Measurements from ENCODE around the gene IL19.

DNA sequence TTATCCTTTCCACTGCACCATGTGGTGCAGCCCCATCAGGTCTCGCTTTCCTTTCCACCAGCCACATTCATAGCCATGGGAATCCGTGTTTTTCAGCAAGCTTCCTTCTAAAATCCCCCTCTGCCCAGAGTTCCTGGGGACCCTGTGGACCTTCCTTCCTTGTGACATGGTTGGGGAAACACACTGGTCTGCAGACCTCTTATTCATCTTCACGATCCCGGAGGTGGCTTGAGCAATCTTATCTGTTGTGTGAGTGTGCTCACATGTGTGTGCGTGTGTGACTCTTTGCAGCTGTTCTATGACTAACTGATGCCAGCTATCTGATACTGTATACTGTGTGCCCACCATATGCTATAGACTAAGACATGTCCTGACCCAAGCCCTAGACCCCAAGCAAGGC is 17.3 kb downstream of the IL19 start:
- TF ChIP-seq ZBTB48 (tag by site-specific recombination; IDR thresholded peaks at IDR 0.05) (no peak), KLF16 (tag by site-specific recombination; IDR thresholded peaks at IDR 0.05) (no peak), ZSCAN30 (tag by site-specific recombination; IDR thresholded peaks at IDR 0.05) (no peak)
- TF ChIP-seq, protein P1, sequence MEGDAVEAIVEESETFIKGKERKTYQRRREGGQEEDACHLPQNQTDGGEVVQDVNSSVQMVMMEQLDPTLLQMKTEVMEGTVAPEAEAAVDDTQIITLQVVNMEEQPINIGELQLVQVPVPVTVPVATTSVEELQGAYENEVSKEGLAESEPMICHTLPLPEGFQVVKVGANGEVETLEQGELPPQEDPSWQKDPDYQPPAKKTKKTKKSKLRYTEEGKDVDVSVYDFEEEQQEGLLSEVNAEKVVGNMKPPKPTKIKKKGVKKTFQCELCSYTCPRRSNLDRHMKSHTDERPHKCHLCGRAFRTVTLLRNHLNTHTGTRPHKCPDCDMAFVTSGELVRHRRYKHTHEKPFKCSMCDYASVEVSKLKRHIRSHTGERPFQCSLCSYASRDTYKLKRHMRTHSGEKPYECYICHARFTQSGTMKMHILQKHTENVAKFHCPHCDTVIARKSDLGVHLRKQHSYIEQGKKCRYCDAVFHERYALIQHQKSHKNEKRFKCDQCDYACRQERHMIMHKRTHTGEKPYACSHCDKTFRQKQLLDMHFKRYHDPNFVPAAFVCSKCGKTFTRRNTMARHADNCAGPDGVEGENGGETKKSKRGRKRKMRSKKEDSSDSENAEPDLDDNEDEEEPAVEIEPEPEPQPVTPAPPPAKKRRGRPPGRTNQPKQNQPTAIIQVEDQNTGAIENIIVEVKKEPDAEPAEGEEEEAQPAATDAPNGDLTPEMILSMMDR (tag by site-specific recombination; IDR thresholded peaks at IDR 0.05) = no peak
